MCF 10A (cell line): ENCODE measurements around the gene ITGB5. TPM values are rescaled to one million over a fixed set of nuclear protein-coding genes. Genes with fewer than 3 reads are reported as not detected.

ENCODE experiments used
- BruUV-seq: library from RNA; stranded (reverse); fragments of 400-500 nt; replicated peaks from 2 replicates; lab custom pipeline; 2021; lab: Mats Ljungman, UMichigan
- CTCF ChIA-PET: fragments of 300-600 bp; sonication (Branson Sonifier 250); formaldehyde crosslinking; extraction: SDS; loops from one replicate; lab custom pipeline; 2021; ENCODE audit warnings: antibody characterized with exemption, inconsistent platforms; lab: Yijun Ruan, JAX
- POLR2A ChIA-PET: fragments of 300-600, 350-650 bp; sonication (Branson Sonifier 250); formaldehyde crosslinking; extraction: SDS; loops from one replicate; lab custom pipeline; 2020; ENCODE audit warnings: antibody characterized with exemption, inconsistent platforms; lab: Yijun Ruan, JAX
- DNase-seq: peaks from one replicate; pipeline ENCODE4 v3.0.0-alpha.2; 2018; ENCODE audit not compliant: unreplicated experiment
- H3K27ac Mint-ChIP-seq: one replicate; pipeline ENCODE4 v1.8.0; 2022; ENCODE audit warnings: mild to moderate bottlenecking, low read depth, mixed read lengths; ENCODE audit not compliant: unreplicated experiment
- H3K27me3 Mint-ChIP-seq: one replicate; pipeline ENCODE4 v1.8.0; 2022; ENCODE audit warnings: mixed read lengths; ENCODE audit not compliant: insufficient read depth, unreplicated experiment
- H3K36me3 Mint-ChIP-seq: one replicate; pipeline ENCODE4 v1.8.0; 2022; ENCODE audit warnings: mild to moderate bottlenecking, moderate library complexity, mixed read lengths; ENCODE audit not compliant: insufficient read depth, unreplicated experiment
- H3K4me1 Mint-ChIP-seq: one replicate; pipeline ENCODE4 v1.8.0; 2022; ENCODE audit warnings: mixed read lengths; ENCODE audit not compliant: insufficient read depth, unreplicated experiment
- H3K4me3 Mint-ChIP-seq: one replicate; pipeline ENCODE4 v1.8.0; 2022; ENCODE audit warnings: mild to moderate bottlenecking, moderate library complexity, mixed read lengths; ENCODE audit not compliant: unreplicated experiment
- H3K9me3 Mint-ChIP-seq: one replicate; pipeline ENCODE4 v1.8.0; 2022; ENCODE audit warnings: mixed read lengths; ENCODE audit not compliant: unreplicated experiment
- intact Hi-C: fragments of 100-400 bp; cut with micrococcal nuclease; formaldehyde crosslinking; loops from 2 replicates; pipeline ENCODE4 v1.14.1; 2022
- total RNA-seq: library from RNA; stranded (reverse); gene quantifications from 2 replicates; pipeline ENCODE4 v1.2.3, GENCODE V29; 2022
- TF ChIP-seq, protein P1 (sequence below): fragments of 200-600 bp; IDR thresholded peaks from one replicate; pipeline ENCODE4 v1.8.0; 2022; ENCODE audit warnings: antibody characterized with exemption, mild to moderate bottlenecking; ENCODE audit not compliant: unreplicated experiment

The ITGB5 gene
- total RNA-seq, 1 experiment from 2014 or later: 101 TPM

DNA sequence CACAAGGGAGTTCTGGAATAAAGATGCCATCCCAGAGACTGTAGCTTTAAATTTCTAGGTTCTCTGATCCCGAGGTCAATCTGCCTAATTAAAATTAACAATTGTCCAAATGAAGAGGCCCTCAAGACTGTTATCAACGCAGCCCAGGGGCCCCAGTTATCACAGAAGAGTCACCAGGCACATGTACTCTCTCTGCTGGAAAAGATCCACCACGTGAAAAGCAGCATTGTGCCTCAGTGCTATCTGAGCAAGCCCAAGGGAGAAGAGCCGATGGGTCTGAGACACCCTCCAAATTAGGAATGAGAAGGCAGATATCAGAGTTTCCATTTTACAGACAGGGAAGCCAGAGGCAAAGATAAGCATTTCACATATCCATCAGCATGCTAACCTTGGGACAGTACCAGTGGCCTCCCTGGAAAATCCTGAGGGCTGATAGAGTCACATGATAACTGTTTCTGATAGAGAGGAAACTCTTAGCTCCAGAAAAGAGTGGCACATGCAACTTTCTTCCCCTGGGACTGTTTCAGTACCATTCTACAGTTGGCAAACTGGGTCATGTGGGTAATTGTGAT is 55.5 kb downstream of the ITGB5 start:
- Mint-ChIP-seq H3K4me1 (peaks cover 42% of the 10 kb centered on the region), H3K27me3 (no peaks in the 10 kb centered on the region), H3K27ac (no peak overlapping the region), H3K36me3 (peaks cover 14% of the 10 kb centered on the region), H3K4me3 (no peak overlapping the region), H3K9me3 (no peaks in the 10 kb centered on the region)
- TF ChIP-seq, protein P1, sequence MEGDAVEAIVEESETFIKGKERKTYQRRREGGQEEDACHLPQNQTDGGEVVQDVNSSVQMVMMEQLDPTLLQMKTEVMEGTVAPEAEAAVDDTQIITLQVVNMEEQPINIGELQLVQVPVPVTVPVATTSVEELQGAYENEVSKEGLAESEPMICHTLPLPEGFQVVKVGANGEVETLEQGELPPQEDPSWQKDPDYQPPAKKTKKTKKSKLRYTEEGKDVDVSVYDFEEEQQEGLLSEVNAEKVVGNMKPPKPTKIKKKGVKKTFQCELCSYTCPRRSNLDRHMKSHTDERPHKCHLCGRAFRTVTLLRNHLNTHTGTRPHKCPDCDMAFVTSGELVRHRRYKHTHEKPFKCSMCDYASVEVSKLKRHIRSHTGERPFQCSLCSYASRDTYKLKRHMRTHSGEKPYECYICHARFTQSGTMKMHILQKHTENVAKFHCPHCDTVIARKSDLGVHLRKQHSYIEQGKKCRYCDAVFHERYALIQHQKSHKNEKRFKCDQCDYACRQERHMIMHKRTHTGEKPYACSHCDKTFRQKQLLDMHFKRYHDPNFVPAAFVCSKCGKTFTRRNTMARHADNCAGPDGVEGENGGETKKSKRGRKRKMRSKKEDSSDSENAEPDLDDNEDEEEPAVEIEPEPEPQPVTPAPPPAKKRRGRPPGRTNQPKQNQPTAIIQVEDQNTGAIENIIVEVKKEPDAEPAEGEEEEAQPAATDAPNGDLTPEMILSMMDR: no peak
- no TSS peak for BruUV-seq
- no peak for DNase-seq
- intact Hi-C loops: no loop called here
- POLR2A ChIA-PET: interaction anchor here (1.1 kb wide), 1 partner anchor 56 kb away, joined by 3 read pairs; the partner anchor contains the start of gene ITGB5
- CTCF ChIA-PET: no interaction called here

DNA sequence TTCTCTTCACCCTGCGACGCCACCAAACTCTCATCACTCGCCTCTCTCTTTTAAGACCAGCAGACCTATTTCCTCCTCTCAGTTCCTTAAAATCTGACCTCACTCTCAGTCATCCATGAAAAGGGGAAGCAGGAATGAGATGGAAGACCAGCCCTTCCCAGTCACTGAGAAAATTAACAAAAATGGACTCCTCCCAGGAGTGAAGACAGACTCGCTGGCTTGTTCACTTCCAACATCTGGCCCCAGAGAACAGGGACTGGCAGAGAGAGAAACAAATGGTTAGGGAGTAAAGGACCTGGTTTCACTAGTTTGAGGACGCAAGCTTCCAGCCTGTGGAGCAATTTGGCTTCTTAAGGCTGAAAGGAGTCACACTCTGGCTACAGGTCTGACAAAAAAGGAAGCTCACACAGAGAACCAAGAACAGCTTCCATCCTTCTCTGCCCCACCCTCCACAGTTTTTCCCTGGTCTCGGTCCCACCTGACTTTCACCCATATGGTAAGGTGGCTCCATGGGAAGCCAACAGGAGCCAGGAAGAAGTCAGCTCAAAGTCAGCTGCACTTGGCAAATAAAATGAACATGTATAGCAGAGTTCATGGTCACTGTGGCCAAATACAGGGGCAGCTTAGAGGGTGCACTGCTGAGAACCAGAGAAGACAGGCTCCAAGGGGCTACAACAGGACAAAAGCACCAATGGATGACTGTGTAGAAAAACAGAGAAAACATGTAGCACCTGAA is 57.2 kb downstream of the ITGB5 start:
- H3K9me3 Mint-ChIP-seq: no peaks in the 10 kb centered on the region
- no peaks in the 10 kb centered on the region for H3K27me3 Mint-ChIP-seq
- no TSS peak for BruUV-seq
- H3K36me3 Mint-ChIP-seq: peaks cover 14% of the 10 kb centered on the region
- CTCF ChIA-PET: no interaction called here
- intact Hi-C loops: no loop called here
- POLR2A ChIA-PET: interaction anchor here (0.6 to 0.7 kb wide), 2 partner anchors 10 to 23 kb away, joined by 3 read pairs; no protein-coding TSS in a partner anchor
- no peak for DNase-seq
- H3K4me3 Mint-ChIP-seq: no peak overlapping the region
- H3K4me1 Mint-ChIP-seq: peaks cover 35% of the 10 kb centered on the region
- H3K27ac Mint-ChIP-seq: no peak overlapping the region
- TF ChIP-seq, protein P1: no peak

- Mint-ChIP-seq H3K27ac (no peak overlapping the region), H3K4me3 (no peak overlapping the region), H3K36me3 (peaks cover 20% of the 10 kb centered on the region), H3K4me1 (peaks cover 33% of the 10 kb centered on the region), H3K27me3 (no peaks in the 10 kb centered on the region), H3K9me3 (no peaks in the 10 kb centered on the region)
- intact Hi-C loops: no loop called here
- CTCF ChIA-PET: no interaction called here
- POLR2A ChIA-PET: interaction anchor here (0.6 kb wide), 1 partner anchor 23 kb away, joined by 3 read pairs; no protein-coding TSS in a partner anchor
- TF ChIP-seq, protein P1: no peak
- no peak for DNase-seq
- BruUV-seq: no TSS peak
Measured at GRCh38 chr3:124829178-124829818, 57.9 kb downstream of the ITGB5 start.
